A549 (cell line): Measurements from ENCODE around the gene ARHGEF19.

Source experiments
- CEBPB ChIP-seq, 2 experiments: fragments of >200 bp in 1 of 2; sonication (Bioruptor Twin) in 1 of 2; formaldehyde crosslinking in 1 of 2; IDR thresholded peaks; 2 replicates each; pipeline ENCODE4 v1.6.1; 2012 to 2016
- CTCF ChIP-seq: fragments of >200 bp; sonication (Bioruptor Twin); formaldehyde crosslinking; IDR thresholded peaks from 3 replicates; pipeline ENCODE4 v1.5.1; 2016
- ELK1 ChIP-seq: fragments of 150-350 bp; IDR thresholded peaks from 2 replicates; pipeline ENCODE4 v1.6.1; 2014; ENCODE audit warnings: low read depth, mild to moderate bottlenecking, low read length
- HDAC2 ChIP-seq: fragments of 200-600 bp; sonication (generic); IDR thresholded peaks from 2 replicates; pipeline ENCODE4 v1.6.1; 2016
- MAFK ChIP-seq: fragments of 450-650 bp; IDR thresholded peaks from 2 replicates; pipeline ENCODE4 v1.6.1; 2014; ENCODE audit not compliant: partially characterized antibody
- MAX ChIP-seq: IDR thresholded peaks from 2 replicates; pipeline ENCODE4 v1.6.1; 2012
- PBX3 ChIP-seq: IDR thresholded peaks from 2 replicates; pipeline ENCODE4 v1.6.1; 2012
- POLR2A ChIP-seq: IDR thresholded peaks from 2 replicates; pipeline ENCODE4 v1.6.1; 2012; ENCODE audit warnings: mild to moderate bottlenecking, low read length
- POLR2AphosphoS2 ChIP-seq: conservative IDR thresholded peaks from 2 replicates; pipeline ENCODE4 v1.6.1; 2012; ENCODE audit warnings: low read length, improper control_type of control experiment, inconsistent platforms
- RAD21 ChIP-seq, 2 experiments: fragments of >200 bp in 1 of 2; sonication (Bioruptor Twin) in 1 of 2; formaldehyde crosslinking in 1 of 2; IDR thresholded peaks in 1 of 2; conservative IDR thresholded peaks in 1 of 2; 2 replicates in 1 of 2; 3 replicates in 1 of 2; pipeline ENCODE4 v1.6.1; 2012 to 2018; ENCODE audit warnings: inconsistent platforms in 1 of 2
- REST ChIP-seq: fragments of 200-600 bp; sonication (generic); IDR thresholded peaks from 2 replicates; pipeline ENCODE4 v1.6.1; 2016; ENCODE audit warnings: antibody characterized with exemption, mild to moderate bottlenecking, moderate library complexity
- RFX5 ChIP-seq: fragments of 450-650 bp; IDR thresholded peaks from 2 replicates; pipeline ENCODE4 v1.7.1; 2014; ENCODE audit warnings: antibody characterized with exemption, mild to moderate bottlenecking, moderate library complexity
- TFCP2L1 ChIP-seq: fragments of 250-450 bp; sonication (Bioruptor Pico); IDR thresholded peaks from 2 replicates; pipeline ENCODE4 v1.5.0; 2021; ENCODE audit warnings: mild to moderate bottlenecking
- TP53 ChIP-seq: fragments of 250-450 bp; sonication (Bioruptor Pico); IDR thresholded peaks from 2 replicates; pipeline ENCODE4 v1.5.0; 2021; ENCODE audit warnings: mild to moderate bottlenecking, moderate library complexity

- TF ChIP-seq CTCF (no peak), CEBPB (IDR thresholded peaks at IDR 0.05) (no peak), TP53 (no peak), RFX5 (no peak), RAD21 (conservative IDR thresholded peaks at IDR 0.05 in 1 of 2, IDR thresholded peaks at IDR 0.05 in 1 of 2) (no peak), MAFK (no peak), MAX (no peak), POLR2A (no peak), ELK1 (no peak), TFCP2L1 (CRISPR knock-in tag) (no peak), HDAC2 (no peak), POLR2AphosphoS2 (no peak), REST (no peak), PBX3 (no peak)
Measured at GRCh38 chr1:16226490-16227179, 14.2 kb upstream of the ARHGEF19 start.
